ENCODE data around the gene EIF4G1. TPM values are rescaled to one million over a fixed set of nuclear protein-coding genes. Genes with fewer than 3 reads are reported as not detected.

EIF4G1 gene
- total RNA-seq, 1 donor = 245 TPM

DNA sequence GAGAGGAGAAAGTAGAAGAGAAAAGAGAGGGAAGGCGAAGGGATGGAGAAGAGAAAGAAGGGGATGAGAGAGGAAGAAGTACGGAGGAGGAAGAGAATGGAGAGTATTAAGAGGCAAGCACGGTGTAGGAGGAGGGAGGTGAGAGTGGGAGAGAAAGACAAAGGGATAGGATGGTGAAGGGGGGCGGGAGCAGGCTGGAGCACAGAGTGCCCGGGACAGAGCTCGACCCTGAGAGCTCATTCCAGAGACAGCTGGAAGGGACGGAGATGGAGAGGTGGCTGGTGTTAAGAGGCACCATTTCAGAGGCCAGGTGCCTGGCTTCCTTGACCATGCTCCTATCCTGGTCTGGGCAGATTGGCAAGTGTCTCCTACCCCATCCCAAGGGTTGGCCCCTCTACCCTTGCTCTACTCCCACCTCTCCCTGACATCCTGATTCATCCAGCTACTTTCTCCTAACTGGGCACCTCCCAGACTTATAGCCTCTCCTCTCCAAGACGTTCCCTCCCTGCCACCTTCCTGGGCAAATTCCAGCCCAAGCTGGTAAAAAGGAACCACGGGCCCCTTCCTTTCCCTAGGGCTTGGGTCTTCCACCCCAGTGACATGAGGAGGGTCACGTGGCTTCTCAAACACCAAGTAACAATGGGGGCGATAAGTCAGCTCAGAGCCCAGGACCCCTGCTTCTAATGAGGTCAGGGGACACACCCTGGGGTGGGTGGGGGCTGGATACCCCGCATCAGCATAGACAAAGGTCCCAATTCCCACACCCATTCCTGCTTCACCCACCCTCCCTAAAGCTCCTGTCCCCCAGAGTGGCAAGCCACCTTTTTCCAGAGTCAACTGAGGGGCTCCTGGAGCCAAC is 45.9 kb downstream of the EIF4G1 start:
- peak overlapping the region; percentile 81 for H2AFZ ChIP-seq (ENCODE audit: low read length)
- H3K9me3 ChIP-seq (ENCODE audit: low read depth, low read length) = no peaks in the 10 kb centered on the region
- peaks cover 27% of the 10 kb centered on the region for H3K4me1 ChIP-seq (ENCODE audit: insufficient read depth, low read length)
- peaks cover 7% of the 10 kb centered on the region for H4K20me1 ChIP-seq (ENCODE audit: insufficient read depth, low read length)
- peak overlapping the region; percentile 90 for H3K4me3 ChIP-seq (ENCODE audit: insufficient read depth, low read length)
- H3K79me2 ChIP-seq (ENCODE audit: insufficient read depth, low read length) = peaks cover 26% of the 10 kb centered on the region
- H3K27me3 ChIP-seq (ENCODE audit: insufficient read depth, low read length) = no peaks in the 10 kb centered on the region
- TF ChIP-seq CTCF (IDR thresholded peaks at IDR 0.05; ENCODE audit: extremely low read depth, low read depth, low read length) = no peak
- DNase-seq (ENCODE audit: insufficient read length, low spot score, missing footprints) = no peak
- H3K36me3 ChIP-seq (ENCODE audit: insufficient read depth, low read length) = peaks cover 10% of the 10 kb centered on the region
- H3K4me2 ChIP-seq (ENCODE audit: insufficient read depth, low read length) = peak overlapping the region; percentile 94
- H3K27ac ChIP-seq (ENCODE audit: low read depth, low read length) = no peak overlapping the region

DNA sequence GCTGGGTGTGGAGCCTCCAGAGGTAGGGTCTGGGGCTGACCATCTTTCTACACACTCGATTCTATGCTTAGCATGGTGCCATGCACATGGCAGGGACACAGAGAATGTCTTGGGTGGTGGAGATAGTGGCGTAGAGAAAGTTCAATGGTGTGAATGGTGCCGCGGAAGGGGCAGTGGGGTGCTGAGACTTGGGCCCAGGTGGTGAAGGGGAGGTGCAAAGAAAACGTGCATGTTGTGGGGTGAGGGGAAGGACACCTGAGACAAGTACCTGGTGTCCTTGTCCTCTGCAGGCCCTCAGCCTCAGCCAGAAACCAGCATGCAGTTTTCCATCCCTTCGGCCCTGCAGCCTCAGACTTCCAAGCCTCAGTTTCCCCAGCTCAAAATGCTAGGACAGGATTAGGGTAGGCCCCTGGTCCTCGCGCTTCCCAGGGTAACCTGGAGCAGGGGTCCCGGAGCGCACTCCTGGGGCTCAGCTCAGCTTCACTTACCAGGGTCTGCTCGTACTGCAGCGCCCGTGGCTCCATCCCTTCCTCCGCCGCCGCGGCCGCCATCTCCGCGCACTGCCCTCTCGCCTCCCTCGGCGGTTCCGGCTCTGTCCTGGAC is 46.6 kb downstream of the EIF4G1 start:
- DNase-seq (ENCODE audit: insufficient read length, low spot score, missing footprints) = no peak
- Histone ChIP-seq H4K20me1 (ENCODE audit: insufficient read depth, low read length) (peaks cover 7% of the 10 kb centered on the region), H3K9me3 (ENCODE audit: low read depth, low read length) (no peaks in the 10 kb centered on the region), H3K4me2 (ENCODE audit: insufficient read depth, low read length) (peak overlapping the region; percentile 94), H3K79me2 (ENCODE audit: insufficient read depth, low read length) (peaks cover 29% of the 10 kb centered on the region), H3K4me3 (ENCODE audit: insufficient read depth, low read length) (peak overlapping the region; percentile 90), H2AFZ (ENCODE audit: low read length) (peak overlapping the region; percentile 81), H3K27me3 (ENCODE audit: insufficient read depth, low read length) (no peaks in the 10 kb centered on the region), H3K27ac (ENCODE audit: low read depth, low read length) (no peak overlapping the region), H3K36me3 (ENCODE audit: insufficient read depth, low read length) (peaks cover 13% of the 10 kb centered on the region), H3K4me1 (ENCODE audit: insufficient read depth, low read length) (peaks cover 19% of the 10 kb centered on the region)
- TF ChIP-seq CTCF (IDR thresholded peaks at IDR 0.05; ENCODE audit: extremely low read depth, low read depth, low read length) = no peak

- peaks cover 19% of the 10 kb centered on the region for H3K4me1 ChIP-seq (ENCODE audit: insufficient read depth, low read length)
- H3K27ac ChIP-seq (ENCODE audit: low read depth, low read length) = peak within 1 kb of the TSS; percentile 96
- peak within 1 kb of the TSS; percentile 94 for H3K4me2 ChIP-seq (ENCODE audit: insufficient read depth, low read length)
- peaks cover 7% of the 10 kb centered on the region for H4K20me1 ChIP-seq (ENCODE audit: insufficient read depth, low read length)
- peak; percentile 94 for DNase-seq (ENCODE audit: insufficient read length, low spot score, missing footprints)
- peak within 1 kb of the TSS; percentile 88 for H2AFZ ChIP-seq (ENCODE audit: low read length)
- H3K79me2 ChIP-seq (ENCODE audit: insufficient read depth, low read length) = peaks cover 30% of the 10 kb centered on the region
- H3K36me3 ChIP-seq (ENCODE audit: insufficient read depth, low read length) = peaks cover 14% of the 10 kb centered on the region
- no peaks in the 10 kb centered on the region for H3K9me3 ChIP-seq (ENCODE audit: low read depth, low read length)
- H3K4me3 ChIP-seq (ENCODE audit: insufficient read depth, low read length) = peak within 1 kb of the TSS; percentile 90
- no peaks in the 10 kb centered on the region for H3K27me3 ChIP-seq (ENCODE audit: insufficient read depth, low read length)
- no peak for TF ChIP-seq CTCF (IDR thresholded peaks at IDR 0.05; ENCODE audit: extremely low read depth, low read depth, low read length)
Observed at GRCh38 chr3:184361532-184361931, 47.1 kb downstream of the EIF4G1 start, which contains the start of the genes CLCN2 and POLR2H. Gene CLCN2 (minus strand): TSS chr3:184361605. CDS start chr3:184361479, 126 bp downstream. Gene POLR2H (plus strand): TSS chr3:184361710. CDS start chr3:184363493, 1,783 bp downstream.

Data from osteoblast (primary cell).